Activated naive CD8-positive, alpha-beta T cell treated with anti-CD3 and anti-CD28 coated beads, Interleukin-2, amount 50 U/mL, for 16 hours (primary cell): Measurements from ENCODE around the gene TMEM63B.
"Not testable (repeated sequence)": the region's sequence is repeated elsewhere in the genome, so short reads cannot be mapped to it uniquely, and the experiment has no call there.

ENCODE experiments used
- DNase-seq: peaks from one replicate; pipeline ENCODE4 v3.0.0-alpha.2; 2020; ENCODE audit warnings: low read depth, low spot score

Gene TMEM63B

GRCh38 chr6:44193307-44193910 is 66.1 kb downstream of the TMEM63B start:
- no peak for DNase-seq

- no peak for DNase-seq
Observed at GRCh38 chr6:44194326-44194725, 67.0 kb downstream of the TMEM63B start.

GRCh38 chr6:44196351-44196750 is 69.0 kb downstream of the TMEM63B start:
- DNase-seq = not testable (repeated sequence)

GRCh38 chr6:44198684-44199083 is 71.3 kb downstream of the TMEM63B start:
- DNase-seq = no peak

- no peak for DNase-seq
Observed at GRCh38 chr6:44199883-44200282, 72.5 kb downstream of the TMEM63B start.

- DNase-seq = no peak
Observed at GRCh38 chr6:44201200-44201599, 73.8 kb downstream of the TMEM63B start.

GRCh38 chr6:44201638-44202303 is 74.4 kb downstream of the TMEM63B start:
- no peak for DNase-seq

GRCh38 chr6:44202332-44202971 is 75.1 kb downstream of the TMEM63B start:
- DNase-seq = no peak

- DNase-seq = no peak
Observed at GRCh38 chr6:44202972-44203750, 75.8 kb downstream of the TMEM63B start.

- no peak for DNase-seq
Observed at GRCh38 chr6:44203955-44204354, 76.6 kb downstream of the TMEM63B start.
